Myocyte (in vitro differentiated cells): ENCODE measurements around the gene PNN. TPM values are rescaled to one million over a fixed set of nuclear protein-coding genes. Genes with fewer than 3 reads are reported as not detected.
"Not testable (repeated sequence)": the region's sequence is repeated elsewhere in the genome, so short reads cannot be mapped to it uniquely, and the experiment has no call there.

Source experiments
- DNase-seq: peaks from one replicate; pipeline ENCODE4 v3.0.0-alpha.2; 2012; ENCODE audit warnings: low read depth
- total RNA-seq: library from RNA; depleted of rRNA; stranded (reverse); fragments of >200 nt; gene quantifications from 2 replicates; pipeline ENCODE4 v1.2.3, GENCODE V29; 2014

The PNN gene
- total RNA-seq, 1 donor from 2014 or later: 24.0 TPM

DNA sequence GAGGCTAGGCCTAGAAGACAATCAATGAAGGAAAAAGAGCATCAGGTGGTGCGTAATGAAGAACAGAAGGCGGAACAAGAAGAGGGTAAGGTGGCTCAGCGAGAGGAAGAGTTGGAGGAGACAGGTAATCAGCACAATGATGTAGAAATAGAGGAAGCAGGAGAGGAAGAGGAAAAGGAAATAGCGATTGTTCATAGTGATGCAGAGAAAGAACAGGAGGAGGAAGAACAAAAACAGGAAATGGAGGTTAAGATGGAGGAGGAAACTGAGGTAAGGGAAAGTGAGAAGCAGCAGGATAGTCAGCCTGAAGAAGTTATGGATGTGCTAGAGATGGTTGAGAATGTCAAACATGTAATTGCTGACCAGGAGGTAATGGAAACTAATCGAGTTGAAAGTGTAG, 5.5 kb downstream of the PNN start:
- no peak for DNase-seq

GRCh38 chr14:39181026-39181692, 6.1 kb downstream of the PNN start:
- DNase-seq: no peak

DNA sequence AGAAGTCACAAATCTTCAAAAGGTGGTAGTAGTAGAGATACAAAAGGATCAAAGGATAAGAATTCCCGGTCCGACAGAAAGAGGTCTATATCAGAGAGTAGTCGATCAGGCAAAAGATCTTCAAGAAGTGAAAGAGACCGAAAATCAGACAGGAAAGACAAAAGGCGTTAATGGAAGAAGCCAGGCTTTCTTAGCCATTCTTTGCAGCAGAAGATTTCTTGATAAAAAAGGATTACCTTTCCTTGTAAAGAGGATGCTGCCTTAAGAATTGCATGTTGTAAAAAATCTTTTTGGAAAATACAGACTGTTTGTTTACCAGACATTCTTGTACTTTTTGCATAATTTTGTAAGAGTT, 6.6 kb downstream of the PNN start:
- DNase-seq: no peak

DNA sequence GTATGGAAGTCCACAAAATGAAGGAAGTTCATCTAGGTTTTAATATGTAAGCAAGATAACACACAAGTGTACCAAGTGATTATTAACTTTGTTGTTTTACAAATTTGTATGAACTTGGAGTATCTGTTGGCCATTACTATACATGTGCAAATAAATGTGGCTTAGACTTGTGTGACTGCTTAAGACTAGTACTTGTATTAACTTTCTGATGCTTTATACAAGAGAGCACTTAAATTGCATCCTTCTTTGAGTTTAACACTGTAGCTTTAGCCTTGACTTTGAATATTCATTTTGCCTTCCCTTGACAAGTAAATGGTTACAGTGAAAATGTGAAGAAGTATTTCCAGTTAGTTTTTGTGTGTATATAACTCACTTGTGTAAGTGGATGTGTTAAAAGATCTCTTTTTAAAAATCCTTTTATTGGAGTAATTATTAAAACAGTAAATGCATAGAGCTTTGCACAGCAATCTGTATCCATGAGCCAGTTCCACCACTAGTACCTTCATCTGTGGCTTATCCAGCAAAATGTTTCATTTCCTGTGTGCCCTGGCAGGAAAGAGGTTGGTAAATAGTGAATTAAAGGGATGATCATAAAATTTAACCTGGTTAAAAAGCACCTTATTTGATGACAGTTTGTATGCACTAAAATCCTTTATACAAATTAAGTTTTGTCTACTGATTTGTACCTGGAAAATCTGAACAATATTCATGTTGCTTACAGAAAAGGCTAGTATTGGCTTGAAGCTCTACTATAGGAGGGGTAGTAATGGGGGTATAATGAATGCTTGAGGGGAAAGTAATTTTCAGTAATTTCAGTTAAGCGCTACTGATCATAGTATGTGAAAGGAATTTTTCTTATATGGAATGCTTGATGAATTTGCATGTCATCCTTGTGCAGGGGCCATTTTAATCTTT, 8.0 kb downstream of the PNN start:
- no peak for DNase-seq

GRCh38 chr14:39183685-39184003, 8.6 kb downstream of the PNN start:
- not testable (repeated sequence) for DNase-seq

DNA sequence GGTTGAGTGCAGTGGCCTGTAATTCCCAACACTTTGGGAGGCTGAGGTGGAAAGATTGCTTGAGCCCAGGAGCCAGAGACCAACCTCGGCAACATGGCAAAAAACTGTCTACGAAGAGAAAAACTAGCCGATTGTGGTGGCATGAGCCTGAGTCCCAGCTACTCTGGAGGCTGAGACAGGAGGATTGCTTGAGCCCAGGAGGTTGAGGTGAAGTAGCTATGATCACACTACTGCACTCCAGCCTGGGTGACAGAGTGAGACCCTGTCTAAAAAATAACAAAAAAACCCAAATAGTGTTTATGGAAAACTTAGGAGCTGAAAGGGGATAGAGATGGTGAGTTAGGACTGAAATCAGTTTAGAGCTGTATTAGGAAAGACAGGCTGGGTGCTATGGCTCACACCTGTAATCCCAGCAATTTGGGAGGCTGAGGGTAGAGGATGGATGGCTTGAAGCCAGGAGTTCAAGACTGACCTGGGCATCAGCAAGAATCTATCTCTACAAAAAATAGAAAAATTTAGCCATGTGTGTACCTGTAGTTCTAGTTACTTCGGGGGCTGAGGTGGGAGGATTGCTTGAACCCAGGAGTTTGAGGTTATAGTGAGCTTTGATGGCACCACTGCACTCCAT, 9.7 kb downstream of the PNN start:
- DNase-seq: no peak

DNA sequence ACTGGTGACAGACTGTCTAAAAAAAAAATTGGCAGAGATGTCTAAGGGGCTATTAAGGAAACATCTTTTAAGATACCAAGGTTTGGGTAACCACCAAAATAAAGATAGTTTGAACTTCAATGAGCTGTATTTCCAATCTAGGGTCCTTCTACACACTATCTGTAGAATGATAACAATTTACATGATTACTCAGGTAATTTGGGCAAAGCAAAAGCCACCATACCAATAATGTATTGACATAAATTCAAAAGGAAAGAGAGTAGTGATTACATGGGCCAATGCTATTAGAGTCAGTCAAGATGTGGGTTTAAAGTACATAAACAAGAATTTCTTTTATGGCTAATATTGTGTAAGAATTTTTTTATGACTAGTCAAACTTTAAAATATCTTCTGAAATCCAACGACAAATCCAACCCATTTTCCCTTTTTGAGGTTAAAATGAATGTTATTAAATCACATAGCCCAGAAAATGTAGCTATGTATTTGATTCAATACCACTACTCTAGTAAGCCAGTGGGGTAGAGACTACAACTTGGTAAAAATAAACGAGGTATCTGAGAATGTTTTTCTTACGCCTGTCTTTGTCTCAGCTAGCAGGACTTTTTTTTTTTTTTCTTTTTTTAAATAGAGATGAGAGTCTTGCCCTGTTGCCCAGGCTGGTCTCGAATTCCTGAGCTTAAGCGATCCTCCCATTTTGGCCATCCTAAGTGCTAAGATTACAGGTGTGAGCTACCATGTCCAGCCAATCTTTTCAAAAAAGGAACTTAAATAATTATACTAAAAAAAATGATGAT, 10.4 kb downstream of the PNN start:
- DNase-seq: no peak

GRCh38 chr14:39186941-39187525, 12.0 kb downstream of the PNN start:
- no peak for DNase-seq

DNA sequence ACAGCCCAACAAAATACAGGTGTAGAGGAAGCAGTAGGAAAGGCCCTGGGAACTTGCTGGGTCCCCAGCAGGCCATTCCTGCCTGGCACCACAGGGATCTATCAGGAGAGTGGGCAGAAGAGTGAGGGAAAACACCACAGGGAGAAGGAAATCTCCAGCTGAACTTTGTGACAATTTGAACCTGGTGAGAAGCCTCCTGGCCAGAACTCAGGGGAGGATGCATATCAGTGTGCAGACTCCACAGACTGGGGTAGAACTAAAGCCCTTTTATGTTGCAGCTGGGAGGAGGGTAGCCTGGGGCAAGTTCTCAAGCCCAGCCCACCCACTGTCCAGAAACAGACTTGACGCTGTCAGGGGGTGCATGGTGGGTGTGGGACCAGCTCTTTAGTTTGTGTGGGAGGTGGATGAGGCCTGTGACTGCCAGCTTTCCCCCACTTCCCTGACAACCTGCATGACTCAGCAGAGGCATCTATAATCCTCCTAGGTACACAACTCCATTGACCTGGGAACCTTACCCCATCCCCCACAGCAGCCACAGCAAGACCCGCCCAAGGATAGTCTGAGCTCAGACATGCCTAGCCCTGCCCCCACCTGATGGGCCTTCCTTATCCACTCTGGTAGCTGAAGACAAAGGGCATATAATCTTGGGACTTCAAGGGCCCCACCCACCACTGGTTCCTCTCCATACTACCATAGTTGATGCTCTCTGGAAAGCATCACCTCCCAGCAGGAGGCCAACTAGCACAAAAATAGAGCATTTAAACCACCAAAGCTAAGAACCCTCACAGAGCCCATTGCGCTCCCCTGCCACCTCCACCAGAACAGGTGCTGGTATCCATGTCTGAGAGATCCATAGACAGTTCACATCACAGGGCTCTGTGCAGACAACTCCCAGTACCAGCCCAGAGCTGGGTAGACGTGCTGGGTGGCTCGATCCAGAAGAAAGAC, 28.9 kb downstream of the PNN start:
- DNase-seq: no peak

DNA sequence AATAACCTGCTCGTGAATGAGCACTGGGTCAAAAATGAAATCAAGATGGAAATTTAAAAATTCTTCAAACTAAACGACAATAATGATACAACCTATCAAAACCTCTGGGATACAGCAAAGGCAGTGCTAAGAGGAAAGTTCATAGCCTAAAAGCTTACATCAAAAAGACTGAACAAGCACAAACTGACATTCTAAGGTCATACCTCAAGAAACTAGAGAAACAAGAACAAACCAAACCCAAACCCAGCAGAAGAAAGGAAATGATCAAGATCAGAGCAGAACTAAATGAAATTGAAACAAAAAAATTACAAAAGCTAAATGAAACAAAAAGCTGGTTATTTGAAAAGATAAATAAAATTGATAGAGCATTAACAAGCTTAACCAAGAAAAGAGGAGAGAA, 32.4 kb downstream of the PNN start:
- DNase-seq: not testable (repeated sequence)

GRCh38 chr14:39211109-39211741, 36.2 kb downstream of the PNN start:
- DNase-seq: no peak

DNA sequence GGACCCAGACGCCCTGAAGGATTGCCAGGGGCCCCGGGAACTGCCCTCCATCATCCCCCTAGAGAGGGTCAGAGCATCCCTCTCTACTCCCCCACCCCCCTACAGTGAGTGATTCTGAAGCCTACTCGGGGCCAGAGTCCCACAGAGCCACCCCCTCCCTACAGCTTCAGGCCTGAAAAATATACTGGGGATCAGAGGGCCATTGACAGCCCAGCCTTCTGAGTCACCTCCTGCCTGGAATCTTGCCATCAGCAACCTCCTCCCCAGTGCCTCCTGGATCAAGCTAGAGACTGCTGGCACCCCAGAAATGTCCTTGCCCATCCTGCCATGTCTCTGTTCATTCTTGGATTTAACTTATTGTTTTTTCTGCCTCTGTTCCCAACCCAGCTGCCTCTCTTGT, 37.0 kb downstream of the PNN start:
- DNase-seq: no peak

GRCh38 chr14:39212693-39213092, 37.6 kb downstream of the PNN start:
- DNase-seq: no peak

- no peak for DNase-seq
Observed at GRCh38 chr14:39217214-39217879, 42.3 kb downstream of the PNN start.

GRCh38 chr14:39218171-39218769, 43.2 kb downstream of the PNN start:
- peak; percentile 4 for DNase-seq

GRCh38 chr14:39219075-39219499, 44.0 kb downstream of the PNN start:
- peak; percentile 5 for DNase-seq

- not testable (repeated sequence) for DNase-seq
Observed at GRCh38 chr14:39220473-39220872, 45.4 kb downstream of the PNN start.

GRCh38 chr14:39228044-39228443, 53.0 kb downstream of the PNN start:
- no peak for DNase-seq
